Chondrocyte (in vitro differentiated cells): ENCODE data around the gene MOK. TPM values are rescaled to one million over a fixed set of nuclear protein-coding genes. Genes with fewer than 3 reads are reported as not detected.

Experiments
- DNase-seq: peaks from one replicate; pipeline ENCODE4 v3.0.0; 2021; ENCODE audit warnings: mixed read lengths, low spot score
- H3K27ac Mint-ChIP-seq: one replicate; pipeline ENCODE4 v1.8.0; 2021; ENCODE audit warnings: mild to moderate bottlenecking, moderate library complexity, mixed read lengths; ENCODE audit not compliant: unreplicated experiment
- H3K27me3 Mint-ChIP-seq: 2 replicates; pipeline ENCODE4 v1.8.0; 2021; ENCODE audit warnings: low read depth, mixed read lengths
- H3K36me3 Mint-ChIP-seq: 2 replicates; pipeline ENCODE4 v1.8.0; 2021; ENCODE audit warnings: low read depth, mixed read lengths
- H3K4me1 Mint-ChIP-seq: 2 replicates; pipeline ENCODE4 v1.8.0; 2021; ENCODE audit warnings: low read depth, mild to moderate bottlenecking, mixed read lengths
- H3K4me3 Mint-ChIP-seq: one replicate; pipeline ENCODE4 v1.8.0; 2021; ENCODE audit warnings: mild to moderate bottlenecking, moderate library complexity, mixed read lengths; ENCODE audit not compliant: unreplicated experiment
- H3K9me3 Mint-ChIP-seq: 2 replicates; pipeline ENCODE4 v1.8.0; 2021; ENCODE audit warnings: low read depth, mixed read lengths
- total RNA-seq: library from RNA; stranded (reverse); gene quantifications from 3 replicates; pipeline ENCODE4 v1.2.1, GENCODE V29; 2021
- TF ChIP-seq, protein P1 (sequence below): fragments of 200-600 bp; sonication (generic); IDR thresholded peaks from 2 replicates; pipeline ENCODE4 v1.5.0; 2021; ENCODE audit warnings: antibody characterized with exemption, mild to moderate bottlenecking, moderate library complexity

The MOK gene
- total RNA-seq, 1 donor from 2014 or later, result 3.8 TPM

DNA sequence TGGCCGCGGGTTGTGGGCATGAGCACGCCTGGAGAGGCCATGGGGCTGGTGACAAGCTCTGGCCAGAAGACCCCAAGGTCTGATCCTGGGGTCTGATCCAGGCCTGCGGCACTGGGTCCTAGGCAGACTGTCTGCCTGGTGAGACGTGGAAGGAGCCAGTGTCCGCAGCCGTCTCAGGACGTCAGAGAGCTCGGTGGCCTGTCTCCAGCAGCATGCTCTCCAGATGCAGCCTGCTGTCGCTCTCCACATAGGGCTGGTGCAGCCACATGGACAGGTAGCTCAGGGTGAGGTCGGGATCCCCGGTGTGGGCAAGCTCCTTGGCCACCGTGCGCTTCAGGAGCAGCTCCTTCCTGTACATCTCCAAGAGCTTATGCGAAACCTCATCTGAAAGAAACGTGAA lies 43.4 kb upstream of the MOK start:
- no peaks in the 10 kb centered on the region for H3K9me3 Mint-ChIP-seq
- no peak overlapping the region for H3K27ac Mint-ChIP-seq
- peaks cover 26% of the 10 kb centered on the region for H3K36me3 Mint-ChIP-seq
- TF ChIP-seq, protein P1, sequence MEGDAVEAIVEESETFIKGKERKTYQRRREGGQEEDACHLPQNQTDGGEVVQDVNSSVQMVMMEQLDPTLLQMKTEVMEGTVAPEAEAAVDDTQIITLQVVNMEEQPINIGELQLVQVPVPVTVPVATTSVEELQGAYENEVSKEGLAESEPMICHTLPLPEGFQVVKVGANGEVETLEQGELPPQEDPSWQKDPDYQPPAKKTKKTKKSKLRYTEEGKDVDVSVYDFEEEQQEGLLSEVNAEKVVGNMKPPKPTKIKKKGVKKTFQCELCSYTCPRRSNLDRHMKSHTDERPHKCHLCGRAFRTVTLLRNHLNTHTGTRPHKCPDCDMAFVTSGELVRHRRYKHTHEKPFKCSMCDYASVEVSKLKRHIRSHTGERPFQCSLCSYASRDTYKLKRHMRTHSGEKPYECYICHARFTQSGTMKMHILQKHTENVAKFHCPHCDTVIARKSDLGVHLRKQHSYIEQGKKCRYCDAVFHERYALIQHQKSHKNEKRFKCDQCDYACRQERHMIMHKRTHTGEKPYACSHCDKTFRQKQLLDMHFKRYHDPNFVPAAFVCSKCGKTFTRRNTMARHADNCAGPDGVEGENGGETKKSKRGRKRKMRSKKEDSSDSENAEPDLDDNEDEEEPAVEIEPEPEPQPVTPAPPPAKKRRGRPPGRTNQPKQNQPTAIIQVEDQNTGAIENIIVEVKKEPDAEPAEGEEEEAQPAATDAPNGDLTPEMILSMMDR, result no peak
- no peak for DNase-seq
- H3K27me3 Mint-ChIP-seq, result no peaks in the 10 kb centered on the region
- H3K4me1 Mint-ChIP-seq, result peaks cover 2% of the 10 kb centered on the region
- no peak overlapping the region for H3K4me3 Mint-ChIP-seq

DNA sequence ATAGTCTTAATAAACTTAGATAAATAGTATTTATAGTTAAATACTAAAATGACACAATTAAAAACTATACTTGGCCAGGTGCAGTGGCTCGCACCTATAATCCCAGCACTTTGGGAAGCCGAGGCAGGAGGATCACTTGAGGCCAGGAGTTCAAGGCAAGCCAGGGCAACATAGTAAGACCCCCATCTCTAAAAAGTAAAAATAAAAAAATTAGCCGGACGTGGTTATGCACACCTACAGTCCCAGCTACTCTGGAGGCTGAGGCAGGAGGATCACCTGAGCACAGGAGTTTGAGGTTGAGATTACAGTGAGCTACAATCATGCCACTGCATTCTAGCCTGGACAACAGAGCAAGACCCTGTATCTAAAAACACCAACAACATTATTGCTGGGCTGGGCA lies 41.7 kb upstream of the MOK start:
- Mint-ChIP-seq H3K27me3 (no peaks in the 10 kb centered on the region), H3K4me3 (no peak overlapping the region), H3K36me3 (peaks cover 31% of the 10 kb centered on the region), H3K4me1 (no peaks in the 10 kb centered on the region), H3K27ac (no peak overlapping the region), H3K9me3 (no peaks in the 10 kb centered on the region)
- TF ChIP-seq, protein P1, result no peak
- peak; percentile 2 for DNase-seq

DNA sequence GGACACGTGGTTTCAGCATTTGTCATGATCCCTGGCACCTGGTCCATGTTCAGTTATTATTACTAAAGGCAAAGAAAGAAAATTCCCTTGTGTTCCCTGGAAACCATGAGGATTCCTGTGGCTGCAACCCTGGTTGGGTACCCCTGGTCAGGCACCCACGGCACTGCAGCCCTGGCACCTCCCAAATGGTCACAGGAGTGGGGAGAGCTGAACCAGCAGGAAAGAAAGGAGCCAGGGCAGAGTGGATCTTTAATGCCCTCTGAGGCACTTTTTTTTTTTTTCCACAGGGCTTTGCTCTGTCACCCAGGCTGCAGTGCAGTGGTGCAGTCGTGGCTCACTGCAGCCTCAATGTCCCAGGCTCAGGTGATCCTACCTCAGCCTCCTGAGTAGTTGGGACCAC lies 40.3 kb upstream of the MOK start:
- TF ChIP-seq, protein P1, result no peak
- no peak for DNase-seq
- Mint-ChIP-seq H3K27me3 (no peaks in the 10 kb centered on the region), H3K27ac (no peak overlapping the region), H3K4me3 (no peak overlapping the region), H3K36me3 (peaks cover 35% of the 10 kb centered on the region), H3K9me3 (no peaks in the 10 kb centered on the region), H3K4me1 (no peaks in the 10 kb centered on the region)

DNA sequence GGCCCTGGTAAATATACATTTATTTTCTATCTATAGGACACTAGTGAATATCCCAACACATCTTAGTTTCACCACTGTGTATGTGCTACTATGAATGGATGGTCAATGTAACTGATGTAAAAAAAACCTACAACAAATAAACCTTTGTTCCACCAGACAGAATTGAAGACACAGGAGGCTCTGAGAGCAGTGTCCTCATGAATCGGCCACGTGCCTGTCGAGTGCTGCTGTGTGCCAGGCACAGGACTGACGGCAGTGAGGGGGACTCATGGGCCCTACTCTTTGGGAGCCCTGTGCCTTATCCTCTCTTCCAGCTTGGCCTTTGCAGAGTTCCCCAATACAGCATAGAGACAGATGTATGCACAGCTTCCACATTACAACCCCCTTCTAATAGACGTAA lies 39.5 kb upstream of the MOK start:
- Mint-ChIP-seq H3K27me3 (no peaks in the 10 kb centered on the region), H3K27ac (no peak overlapping the region), H3K4me1 (no peaks in the 10 kb centered on the region), H3K36me3 (peaks cover 32% of the 10 kb centered on the region), H3K4me3 (no peak overlapping the region), H3K9me3 (no peaks in the 10 kb centered on the region)
- no peak for DNase-seq
- TF ChIP-seq, protein P1, result no peak

DNA sequence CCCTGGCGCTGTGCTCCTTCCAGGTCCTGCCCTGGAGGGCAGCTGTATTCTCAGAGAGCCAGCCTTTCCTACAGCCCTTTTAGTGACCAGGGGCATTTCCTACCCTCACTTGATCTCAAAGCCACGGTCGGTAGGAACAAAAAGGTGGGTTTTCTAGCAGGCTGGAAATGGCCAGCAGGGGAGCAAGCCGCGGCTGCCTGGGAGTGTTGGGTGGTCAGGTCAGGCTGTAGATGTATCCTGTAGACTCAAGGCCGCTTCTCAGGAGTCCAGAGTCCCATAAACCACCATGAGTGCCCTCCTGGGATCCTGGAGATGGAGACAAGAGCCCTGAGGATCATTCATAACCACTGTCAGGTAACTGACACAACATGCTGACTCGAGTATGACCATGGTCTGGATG lies 39.1 kb upstream of the MOK start:
- H3K9me3 Mint-ChIP-seq, result no peaks in the 10 kb centered on the region
- DNase-seq, result no peak
- TF ChIP-seq, protein P1, result no peak
- H3K27ac Mint-ChIP-seq, result no peak overlapping the region
- H3K27me3 Mint-ChIP-seq, result no peaks in the 10 kb centered on the region
- no peak overlapping the region for H3K4me3 Mint-ChIP-seq
- H3K36me3 Mint-ChIP-seq, result peaks cover 32% of the 10 kb centered on the region
- no peaks in the 10 kb centered on the region for H3K4me1 Mint-ChIP-seq
